MV-4-11 (cell line): ENCODE data around the gene ZNF624.

Experiments used
- DNase-seq: peaks from one replicate; lab custom pipeline; 2025; lab: John Stamatoyannopoulos, UW

ZNF624 gene

GRCh38 chr17:16593356-16594102 lies 60.1 kb downstream of the ZNF624 start:
- peak; percentile 84 for DNase-seq

GRCh38 chr17:16589097-16589969 lies 64.3 kb downstream of the ZNF624 start:
- DNase-seq, result peak; percentile 72

- peak; percentile 34 for DNase-seq
These were observed 67.9 kb downstream of the ZNF624 start for GRCh38 chr17:16585796-16586195.

GRCh38 chr17:16584273-16584995 lies 69.2 kb downstream of the ZNF624 start:
- DNase-seq, result no peak

GRCh38 chr17:16583781-16584180 lies 69.9 kb downstream of the ZNF624 start:
- DNase-seq, result no peak

GRCh38 chr17:16573466-16573865 lies 80.2 kb downstream of the ZNF624 start:
- DNase-seq, result no peak
